GM12878 (cell line): ENCODE data around the gene CERKL. TPM values are rescaled to one million over a fixed set of nuclear protein-coding genes. Genes with fewer than 3 reads are reported as not detected.

Experiments used
- ATAC-seq: fragments of 200-7000 bp; cut with Tn5 transposase; 3 replicates; pipeline ENCODE4 v1.9.1; 2020; ENCODE audit warnings: mild to moderate bottlenecking, moderate library complexity
- BruUV-seq: library from RNA; stranded (reverse); fragments of 400-500 nt; replicated peaks from 2 replicates; lab custom pipeline; 2021; lab: Mats Ljungman, UMichigan
- CTCF ChIA-PET: fragments of 300-600 bp; sonication (Branson Sonifier 250); formaldehyde crosslinking; extraction: SDS; loops from one replicate; lab custom pipeline; 2021; ENCODE audit warnings: inconsistent platforms; lab: Yijun Ruan, JAX
- POLR2A ChIA-PET: fragments of 350-600 bp; formaldehyde crosslinking; extraction: SDS; loops from one replicate; lab custom pipeline; 2021; ENCODE audit warnings: inconsistent platforms; lab: Charles Lee
- RAD21 ChIA-PET: fragments of 300-600 bp; sonication (Branson Sonifier 250); formaldehyde crosslinking; loops from one replicate; lab custom pipeline; 2023; ENCODE audit warnings: antibody characterized with exemption; ENCODE audit not compliant: unreplicated experiment; lab: Charles Lee
- SMC1A ChIA-PET: fragments of 300-600 bp; sonication (Branson Sonifier 250); formaldehyde crosslinking; loops from one replicate; lab custom pipeline; 2023; ENCODE audit not compliant: unreplicated experiment, uncharacterized antibody; lab: Charles Lee
- DNase-seq: peaks from one replicate; pipeline ENCODE4 v3.0.0-alpha.2; 2011; ENCODE audit warnings: low read depth, low spot score
- FAIRE-seq: peaks from 3 replicates; lab custom pipeline; 2011; peaks lifted over from hg19 to GRCh38; lab: Jason Lieb, UNC
- H2AFZ ChIP-seq: 2 replicates; pipeline ENCODE4 v1.6.0; 2011; ENCODE audit warnings: low read depth, low read length, control low read depth; ENCODE audit not compliant: control insufficient read depth
- H3K27ac ChIP-seq: 2 replicates; pipeline ENCODE4 v1.5.1; 2011; ENCODE audit warnings: control low read depth; ENCODE audit not compliant: control insufficient read depth, insufficient read depth
- H3K27me3 ChIP-seq, 2 experiments: replicated peaks in 1 of 2; 2 replicates each; pipeline versions ENCODE4 v1.6.0 to v1.6.1; 2011; ENCODE audit warnings: low read length in 1 of 2; ENCODE audit not compliant: control insufficient read depth in 2 of 2, insufficient read depth in 2 of 2
- H3K36me3 ChIP-seq, 2 experiments: 2 replicates each; pipeline ENCODE4 v1.5.1; 2011; ENCODE audit warnings: low read length in 1 of 2; ENCODE audit not compliant: control insufficient read depth in 2 of 2, insufficient read depth in 2 of 2
- H3K4me1 ChIP-seq: 2 replicates; pipeline ENCODE4 v1.6.1; 2011; ENCODE audit warnings: mild to moderate bottlenecking, low read length, moderate library complexity, mixed read lengths; ENCODE audit not compliant: control insufficient read depth, insufficient read depth
- H3K4me2 ChIP-seq: 2 replicates; pipeline ENCODE4 v1.6.0; 2011; ENCODE audit warnings: control low read depth; ENCODE audit not compliant: control insufficient read depth, insufficient read depth
- H3K4me3 ChIP-seq: fragments of 200-600 bp; sonication (generic); 2 replicates; pipeline ENCODE4 v1.5.1; 2016
- H3K79me2 ChIP-seq: 2 replicates; pipeline ENCODE4 v1.6.0; 2011; ENCODE audit warnings: low read length; ENCODE audit not compliant: control insufficient read depth, insufficient read depth
- H3K9ac ChIP-seq: 2 replicates; pipeline ENCODE4 v1.8.0; 2011; ENCODE audit warnings: low read length, control low read depth, mixed read lengths; ENCODE audit not compliant: control insufficient read depth, insufficient read depth
- H3K9me3 ChIP-seq: replicated peaks from 3 replicates; pipeline ENCODE4 v1.5.1; 2011; ENCODE audit warnings: mild to moderate bottlenecking, low read length; ENCODE audit not compliant: control insufficient read depth, insufficient read depth
- H4K20me1 ChIP-seq: 2 replicates; pipeline ENCODE4 v1.6.0; 2011; ENCODE audit not compliant: control insufficient read depth, insufficient read depth
- ASH2L ChIP-seq: fragments of 300-600, 200-600 bp; sonication (generic); IDR thresholded peaks from 2 replicates; pipeline ENCODE4 v1.6.1; 2017; ENCODE audit warnings: low read depth, mild to moderate bottlenecking, borderline replicate concordance
- BMI1 ChIP-seq: fragments of 450-650 bp; IDR thresholded peaks from 2 replicates; pipeline ENCODE4 v1.6.1; 2016; ENCODE audit warnings: mild to moderate bottlenecking, moderate library complexity, borderline replicate concordance
- HDAC2 ChIP-seq: fragments of 200-600 bp; sonication (generic); IDR thresholded peaks from 2 replicates; pipeline ENCODE4 v1.6.1; 2017
- IRF4 ChIP-seq: IDR thresholded peaks from 2 replicates; pipeline ENCODE4 v1.6.1; 2011; ENCODE audit warnings: low read depth, low read length
- MYC ChIP-seq: IDR thresholded peaks from 2 replicates; pipeline ENCODE4 v1.6.1; 2011; ENCODE audit warnings: mild to moderate bottlenecking, low read length, moderate library complexity, inconsistent platforms; ENCODE audit not compliant: insufficient read depth, insufficient replicate concordance, insufficient read length, severe bottlenecking
- NFYA ChIP-seq: IDR thresholded peaks from 2 replicates; pipeline ENCODE4 v1.6.1; 2011; ENCODE audit warnings: low read depth, mild to moderate bottlenecking, low read length, improper control_type of control experiment, borderline replicate concordance
- NFYB ChIP-seq: IDR thresholded peaks from 2 replicates; pipeline ENCODE4 v1.6.1; 2011; ENCODE audit warnings: low read depth, mild to moderate bottlenecking, low read length, improper control_type of control experiment, moderate library complexity; ENCODE audit not compliant: insufficient read depth
- RAD51 ChIP-seq: fragments of 450-650 bp; IDR thresholded peaks from 2 replicates; pipeline ENCODE4 v1.6.1; 2016; ENCODE audit warnings: moderate library complexity, mild to moderate bottlenecking, inconsistent platforms
- RB1 ChIP-seq: fragments of 450-650 bp; formaldehyde crosslinking; IDR thresholded peaks from 2 replicates; pipeline ENCODE4 v1.6.1; 2017; ENCODE audit warnings: mild to moderate bottlenecking, borderline replicate concordance
- SIN3A ChIP-seq: IDR thresholded peaks from 2 replicates; pipeline ENCODE4 v1.6.1; 2012; ENCODE audit warnings: low read depth, low read length, improper control_type of control experiment
- SMARCA5 ChIP-seq: fragments of 450-650 bp; IDR thresholded peaks from 2 replicates; pipeline ENCODE4 v1.6.1; 2017; ENCODE audit warnings: mild to moderate bottlenecking
- SREBF2 ChIP-seq: IDR thresholded peaks from 2 replicates; pipeline ENCODE4 v1.6.1; 2012; ENCODE audit warnings: mild to moderate bottlenecking, low read length
- TCF12 ChIP-seq: IDR thresholded peaks from 2 replicates; pipeline ENCODE4 v1.6.1; 2011; ENCODE audit warnings: low read depth, mild to moderate bottlenecking, low read length
- ZBED1 ChIP-seq: IDR thresholded peaks from 2 replicates; pipeline ENCODE4 v1.6.1; 2016; ENCODE audit warnings: borderline replicate concordance
- WGBS: methylation state at CpG from one replicate; pipeline ENCODE4 v1.1.6; 2016; ENCODE audit warnings: low lambda C conversion rate; ENCODE audit not compliant: insufficient replicate concordance, insufficient coverage; ENCODE audit errors: missing lambda C conversion rate; 5-methylcytosine and 5-hydroxymethylcytosine counted together
- in situ Hi-C: fragments of 300-500 bp; cut with MboI; formaldehyde crosslinking; loops from 9 replicates; pipeline ENCODE4 v1.14.3; 2018; ENCODE audit warnings: mixed read lengths
- intact Hi-C: fragments of 100-400 bp; cut with micrococcal nuclease; formaldehyde crosslinking; loops from one replicate; pipeline ENCODE4 v1.14.2; 2022; ENCODE audit not compliant: unreplicated experiment
- polyA plus RNA-seq, 11 experiments: library from polyadenylated mRNA; depleted of rRNA in 4 of 11; unstranded in 6 of 11; stranded (reverse) in 5 of 11; fragments of >200 nt; fragmentation: Nextera tagmentation in 4 of 11; fragmentation: Illumina TruSeq in 1 of 11; extraction: Ambion mirVana in 4 of 11; extraction: Trizol in 1 of 11; gene quantifications; 1 replicate in 1 of 11; 2 replicates in 10 of 11; pipeline versions ENCODE4 v1.2.1 to v1.2.3, GENCODE V29; 2011 to 2016; ENCODE audit warnings: inconsistent platforms in 2 of 11, missing spikeins in 2 of 11, low read depth in 1 of 11
- total RNA-seq, 4 experiments: library from RNA; depleted of rRNA in 3 of 4; stranded (reverse); fragments of >200 nt in 3 of 4; fragmentation: Illumina TruSeq in 1 of 4; extraction: Trizol in 1 of 4; gene quantifications; 2 replicates each; pipeline versions ENCODE4 v1.2.1 to v1.2.3, GENCODE V29; 2013 to 2021
- TF ChIP-seq, protein P1 (sequence below): fragments of 150-350 bp; IDR thresholded peaks from 2 replicates; pipeline ENCODE4 v1.6.1; 2014; ENCODE audit warnings: mild to moderate bottlenecking, low read depth, low read length
- TF ChIP-seq, protein P2 (sequence below): fragments of 450-650 bp; IDR thresholded peaks from 2 replicates; pipeline ENCODE4 v1.6.1; 2016; ENCODE audit warnings: mild to moderate bottlenecking
- TF ChIP-seq, protein P3 (sequence below): fragments of 450-650 bp; IDR thresholded peaks from 2 replicates; pipeline ENCODE4 v1.6.1; 2017; ENCODE audit warnings: mild to moderate bottlenecking, low read depth, inconsistent platforms; ENCODE audit not compliant: poor library complexity, severe bottlenecking

The CERKL gene
- total and polyA plus RNA-seq, 10 of the 15 experiments (the other 5 are each of a cell fraction or from before 2014, with no cell fraction given): 0.05 to 23.0 (median 6.0) TPM; not detected in 2

GRCh38 chr2:181616715-181617114 is 40.2 kb downstream of the CERKL start:
- ChIA-PET POLR2A (no interaction called here), RAD21 (interaction anchor here (0.6 to 1.5 kb wide), 2 partner anchors 44 to 340 kb away, joined by 3 to 5 read pairs; no protein-coding TSS in a partner anchor), SMC1A (interaction anchor here (1.1 to 1.6 kb wide), 4 partner anchors 9 to 45 kb away, joined by 3 to 6 read pairs (median 3); no protein-coding TSS in a partner anchor), CTCF (no interaction called here)
- Histone ChIP-seq H3K9me3 (no peaks in the 10 kb centered on the region), H2AFZ (no peak overlapping the region), H3K36me3 (no peaks in the 10 kb centered on the region), H4K20me1 (no peaks in the 10 kb centered on the region), H3K4me2 (no peak overlapping the region), H3K27me3 (peaks cover 0 to 5% of the 10 kb centered on the region in 2 experiments; a peak in 2 of 4 replicates), H3K27ac (no peak overlapping the region), H3K4me3 (no peak overlapping the region), H3K4me1 (no peaks in the 10 kb centered on the region), H3K9ac (no peak overlapping the region), H3K79me2 (no peaks in the 10 kb centered on the region)
- FAIRE-seq: no peak
- intact Hi-C loops: no loop called here
- in situ Hi-C loops: no loop called here
- DNase-seq: no peak
- BruUV-seq: no TSS peak
- TF ChIP-seq SMARCA5 (no peak), SIN3A (no peak), IRF4 (no peak), RB1 (no peak), ASH2L (no peak), SREBF2 (no peak), MYC (no peak), ZBED1 (no peak), NFYA (no peak), RAD51 (no peak), NFYB (no peak), TCF12 (no peak), HDAC2 (no peak), BMI1 (no peak)
- TF ChIP-seq, protein P1, sequence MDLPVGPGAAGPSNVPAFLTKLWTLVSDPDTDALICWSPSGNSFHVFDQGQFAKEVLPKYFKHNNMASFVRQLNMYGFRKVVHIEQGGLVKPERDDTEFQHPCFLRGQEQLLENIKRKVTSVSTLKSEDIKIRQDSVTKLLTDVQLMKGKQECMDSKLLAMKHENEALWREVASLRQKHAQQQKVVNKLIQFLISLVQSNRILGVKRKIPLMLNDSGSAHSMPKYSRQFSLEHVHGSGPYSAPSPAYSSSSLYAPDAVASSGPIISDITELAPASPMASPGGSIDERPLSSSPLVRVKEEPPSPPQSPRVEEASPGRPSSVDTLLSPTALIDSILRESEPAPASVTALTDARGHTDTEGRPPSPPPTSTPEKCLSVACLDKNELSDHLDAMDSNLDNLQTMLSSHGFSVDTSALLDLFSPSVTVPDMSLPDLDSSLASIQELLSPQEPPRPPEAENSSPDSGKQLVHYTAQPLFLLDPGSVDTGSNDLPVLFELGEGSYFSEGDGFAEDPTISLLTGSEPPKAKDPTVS: no peak
- TF ChIP-seq, protein P2, sequence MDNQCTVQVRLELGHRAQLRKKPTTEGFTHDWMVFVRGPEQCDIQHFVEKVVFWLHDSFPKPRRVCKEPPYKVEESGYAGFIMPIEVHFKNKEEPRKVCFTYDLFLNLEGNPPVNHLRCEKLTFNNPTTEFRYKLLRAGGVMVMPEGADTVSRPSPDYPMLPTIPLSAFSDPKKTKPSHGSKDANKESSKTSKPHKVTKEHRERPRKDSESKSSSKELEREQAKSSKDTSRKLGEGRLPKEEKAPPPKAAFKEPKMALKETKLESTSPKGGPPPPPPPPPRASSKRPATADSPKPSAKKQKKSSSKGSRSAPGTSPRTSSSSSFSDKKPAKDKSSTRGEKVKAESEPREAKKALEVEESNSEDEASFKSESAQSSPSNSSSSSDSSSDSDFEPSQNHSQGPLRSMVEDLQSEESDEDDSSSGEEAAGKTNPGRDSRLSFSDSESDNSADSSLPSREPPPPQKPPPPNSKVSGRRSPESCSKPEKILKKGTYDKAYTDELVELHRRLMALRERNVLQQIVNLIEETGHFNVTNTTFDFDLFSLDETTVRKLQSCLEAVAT: no peak
- TF ChIP-seq, protein P3, sequence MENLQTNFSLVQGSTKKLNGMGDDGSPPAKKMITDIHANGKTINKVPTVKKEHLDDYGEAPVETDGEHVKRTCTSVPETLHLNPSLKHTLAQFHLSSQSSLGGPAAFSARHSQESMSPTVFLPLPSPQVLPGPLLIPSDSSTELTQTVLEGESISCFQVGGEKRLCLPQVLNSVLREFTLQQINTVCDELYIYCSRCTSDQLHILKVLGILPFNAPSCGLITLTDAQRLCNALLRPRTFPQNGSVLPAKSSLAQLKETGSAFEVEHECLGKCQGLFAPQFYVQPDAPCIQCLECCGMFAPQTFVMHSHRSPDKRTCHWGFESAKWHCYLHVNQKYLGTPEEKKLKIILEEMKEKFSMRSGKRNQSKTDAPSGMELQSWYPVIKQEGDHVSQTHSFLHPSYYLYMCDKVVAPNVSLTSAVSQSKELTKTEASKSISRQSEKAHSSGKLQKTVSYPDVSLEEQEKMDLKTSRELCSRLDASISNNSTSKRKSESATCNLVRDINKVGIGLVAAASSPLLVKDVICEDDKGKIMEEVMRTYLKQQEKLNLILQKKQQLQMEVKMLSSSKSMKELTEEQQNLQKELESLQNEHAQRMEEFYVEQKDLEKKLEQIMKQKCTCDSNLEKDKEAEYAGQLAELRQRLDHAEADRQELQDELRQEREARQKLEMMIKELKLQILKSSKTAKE: no peak
- ATAC-seq: no peak
- WGBS: 0% methylated on average over 1 of the region's 1 CpG
